ENCODE data around the gene IL23A.

IL23A gene

GRCh38 chr12:56348776-56349175 is 10.1 kb downstream of the IL23A start:
- Histone ChIP-seq H3K9ac (ENCODE audit: low read depth, low read length) (no peak overlapping the region), H2AFZ (ENCODE audit: low read depth, low read length) (no peak overlapping the region), H3K4me2 (ENCODE audit: insufficient read depth, low read length) (no peak overlapping the region), H3K79me2 (ENCODE audit: insufficient read depth, low read length) (no peaks in the 10 kb centered on the region), H4K20me1 (ENCODE audit: insufficient read depth, low read length) (no peaks in the 10 kb centered on the region), H3K36me3 (ENCODE audit: insufficient read depth, low read length) (peaks cover 63% of the 10 kb centered on the region), H3K27ac (ENCODE audit: low read length) (no peak overlapping the region), H3K27me3 (ENCODE audit: insufficient read depth, low read length, poor library complexity) (no peaks in the 10 kb centered on the region), H3K4me1 (ENCODE audit: insufficient read depth, low read length) (no peaks in the 10 kb centered on the region), H3K9me3 (ENCODE audit: insufficient read depth, low read length, severe bottlenecking) (no peaks in the 10 kb centered on the region), H3K4me3 (ENCODE audit: low read depth in 1 of 2, low read length in 2 of 2) (no peak overlapping the region)
- TF ChIP-seq CTCF (IDR thresholded peaks at IDR 0.05; ENCODE audit: borderline replicate concordance, extremely low read depth, low read length, poor library complexity, severe bottlenecking) (no peak), EZH2 (IDR thresholded peaks at IDR 0.05; ENCODE audit: borderline replicate concordance, low read depth, low read length, severe bottlenecking) (no peak)
- ATAC-seq (ENCODE audit: insufficient read depth, low read depth) (no peak), DNase-seq (no peak)

GRCh38 chr12:56350662-56351061 is 12.0 kb downstream of the IL23A start:
- no peak overlapping the region for H3K4me2 ChIP-seq (ENCODE audit: insufficient read depth, low read length)
- peaks cover 76% of the 10 kb centered on the region for H3K36me3 ChIP-seq (ENCODE audit: insufficient read depth, low read length)
- no peaks in the 10 kb centered on the region for H3K9me3 ChIP-seq (ENCODE audit: insufficient read depth, low read length, severe bottlenecking)
- no peak overlapping the region for H3K27ac ChIP-seq (ENCODE audit: low read length)
- no peak for TF ChIP-seq EZH2 (IDR thresholded peaks at IDR 0.05; ENCODE audit: borderline replicate concordance, low read depth, low read length, severe bottlenecking)
- TF ChIP-seq CTCF (IDR thresholded peaks at IDR 0.05; ENCODE audit: borderline replicate concordance, extremely low read depth, low read length, poor library complexity, severe bottlenecking) = no peak
- H3K4me3 ChIP-seq (ENCODE audit: low read depth in 1 of 2, low read length in 2 of 2) = no peak overlapping the region
- H3K4me1 ChIP-seq (ENCODE audit: insufficient read depth, low read length) = no peaks in the 10 kb centered on the region
- no peak for DNase-seq
- no peak overlapping the region for H2AFZ ChIP-seq (ENCODE audit: low read depth, low read length)
- H3K79me2 ChIP-seq (ENCODE audit: insufficient read depth, low read length) = no peaks in the 10 kb centered on the region
- no peaks in the 10 kb centered on the region for H3K27me3 ChIP-seq (ENCODE audit: insufficient read depth, low read length, poor library complexity)
- H4K20me1 ChIP-seq (ENCODE audit: insufficient read depth, low read length) = no peaks in the 10 kb centered on the region
- no peak for ATAC-seq (ENCODE audit: insufficient read depth, low read depth)
- no peak overlapping the region for H3K9ac ChIP-seq (ENCODE audit: low read depth, low read length)

- H3K79me2 ChIP-seq (ENCODE audit: insufficient read depth, low read length) = no peaks in the 10 kb centered on the region
- peaks cover 76% of the 10 kb centered on the region for H3K36me3 ChIP-seq (ENCODE audit: insufficient read depth, low read length)
- H3K4me3 ChIP-seq (ENCODE audit: low read depth in 1 of 2, low read length in 2 of 2) = no peak overlapping the region
- H3K27ac ChIP-seq (ENCODE audit: low read length) = no peak overlapping the region
- ATAC-seq (ENCODE audit: insufficient read depth, low read depth) = no peak
- no peak for DNase-seq
- no peaks in the 10 kb centered on the region for H4K20me1 ChIP-seq (ENCODE audit: insufficient read depth, low read length)
- no peaks in the 10 kb centered on the region for H3K27me3 ChIP-seq (ENCODE audit: insufficient read depth, low read length, poor library complexity)
- TF ChIP-seq CTCF (IDR thresholded peaks at IDR 0.05; ENCODE audit: borderline replicate concordance, extremely low read depth, low read length, poor library complexity, severe bottlenecking) (no peak), EZH2 (IDR thresholded peaks at IDR 0.05; ENCODE audit: borderline replicate concordance, low read depth, low read length, severe bottlenecking) (no peak)
- no peak overlapping the region for H3K4me2 ChIP-seq (ENCODE audit: insufficient read depth, low read length)
- H3K4me1 ChIP-seq (ENCODE audit: insufficient read depth, low read length) = no peaks in the 10 kb centered on the region
- H3K9me3 ChIP-seq (ENCODE audit: insufficient read depth, low read length, severe bottlenecking) = no peaks in the 10 kb centered on the region
- no peak overlapping the region for H3K9ac ChIP-seq (ENCODE audit: low read depth, low read length)
- no peak overlapping the region for H2AFZ ChIP-seq (ENCODE audit: low read depth, low read length)
These were observed 12.6 kb downstream of the IL23A start for GRCh38 chr12:56351325-56351724.

All from DND-41 (cell line).